ENCODE results near the gene DNASE2.

DNASE2 gene

DNA sequence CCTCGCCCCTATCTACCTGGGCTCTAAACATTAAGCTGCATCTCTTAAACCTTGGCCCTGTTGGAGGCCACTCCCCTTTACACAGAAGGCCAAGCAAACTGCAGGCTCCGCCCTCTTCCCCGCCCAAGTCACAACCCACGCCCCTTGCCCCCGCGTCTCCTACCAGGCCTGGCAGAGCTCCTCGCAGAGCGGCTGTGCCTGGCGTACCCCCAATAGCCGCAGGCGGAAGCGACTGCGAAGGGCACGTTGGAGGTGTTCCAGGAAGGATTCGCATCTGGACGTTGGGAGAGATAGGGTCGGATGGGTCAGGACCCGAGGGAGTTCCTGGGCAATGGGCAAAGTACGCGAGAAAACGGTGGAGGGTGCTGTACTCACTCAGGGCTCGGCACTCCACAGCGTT, 52.8 kb downstream of the DNASE2 start:
- ChIA-PET POLR2A (no interaction called here), CTCF (interaction anchor here (1.1 to 3.2 kb wide), 5 partner anchors 10 to 68 kb away, joined by 3 to 14 read pairs (median 5); no protein-coding TSS in a partner anchor)
- TF ChIP-seq, protein P1, sequence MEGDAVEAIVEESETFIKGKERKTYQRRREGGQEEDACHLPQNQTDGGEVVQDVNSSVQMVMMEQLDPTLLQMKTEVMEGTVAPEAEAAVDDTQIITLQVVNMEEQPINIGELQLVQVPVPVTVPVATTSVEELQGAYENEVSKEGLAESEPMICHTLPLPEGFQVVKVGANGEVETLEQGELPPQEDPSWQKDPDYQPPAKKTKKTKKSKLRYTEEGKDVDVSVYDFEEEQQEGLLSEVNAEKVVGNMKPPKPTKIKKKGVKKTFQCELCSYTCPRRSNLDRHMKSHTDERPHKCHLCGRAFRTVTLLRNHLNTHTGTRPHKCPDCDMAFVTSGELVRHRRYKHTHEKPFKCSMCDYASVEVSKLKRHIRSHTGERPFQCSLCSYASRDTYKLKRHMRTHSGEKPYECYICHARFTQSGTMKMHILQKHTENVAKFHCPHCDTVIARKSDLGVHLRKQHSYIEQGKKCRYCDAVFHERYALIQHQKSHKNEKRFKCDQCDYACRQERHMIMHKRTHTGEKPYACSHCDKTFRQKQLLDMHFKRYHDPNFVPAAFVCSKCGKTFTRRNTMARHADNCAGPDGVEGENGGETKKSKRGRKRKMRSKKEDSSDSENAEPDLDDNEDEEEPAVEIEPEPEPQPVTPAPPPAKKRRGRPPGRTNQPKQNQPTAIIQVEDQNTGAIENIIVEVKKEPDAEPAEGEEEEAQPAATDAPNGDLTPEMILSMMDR (IDR thresholded peaks at IDR 0.05; ENCODE audit: control extremely low read depth, extremely low read depth, low read depth, missing control alignments), result no peak
- DNase-seq (ENCODE audit: extremely low spot score), result peak; percentile 55

- DNase-seq (ENCODE audit: extremely low spot score), result no peak
- ChIA-PET CTCF (interaction anchor here (0.8 to 3.2 kb wide), 11 partner anchors 11 to 269 kb away, joined by 3 to 22 read pairs (median 7); no protein-coding TSS in a partner anchor), POLR2A (no interaction called here)
- TF ChIP-seq, protein P1 (IDR thresholded peaks at IDR 0.05; ENCODE audit: control extremely low read depth, extremely low read depth, low read depth, missing control alignments), result peak; percentile 47
Measured at GRCh38 chr19:12825254-12826131, 55.8 kb downstream of the DNASE2 start.

Data from GM10248 (cell line).